DOHH2 (cell line): ENCODE results near the gene GNRHR.
"Not testable (repeated sequence)": the region's sequence is repeated elsewhere in the genome, so short reads cannot be mapped to it uniquely, and the experiment has no call there.

ENCODE experiments used
- H3F3A ChIP-seq: fragments of 200-600 bp; sonication (generic), shearing (Covaris generic); 2 replicates; pipeline ENCODE4 v1.6.0; 2016; ENCODE audit warnings: antibody characterized with exemption, mild to moderate bottlenecking; ENCODE audit not compliant: control insufficient read depth, insufficient read depth
- H3K27ac ChIP-seq: fragments of 200-600 bp; sonication (generic); 2 replicates; pipeline ENCODE4 v1.5.1; 2014; ENCODE audit warnings: low read depth, mild to moderate bottlenecking, low read length, moderate library complexity
- H3K27me3 ChIP-seq: fragments of 200-600 bp; sonication (generic); 2 replicates; pipeline ENCODE4 v1.6.1; 2014; ENCODE audit warnings: mild to moderate bottlenecking, low read length, mixed read lengths; ENCODE audit not compliant: control insufficient read depth
- H3K36me3 ChIP-seq: fragments of 200-600 bp; sonication (generic); 2 replicates; pipeline ENCODE4 v1.6.1; 2014; ENCODE audit warnings: mild to moderate bottlenecking, low read length, moderate library complexity, mixed read lengths; ENCODE audit not compliant: control insufficient read depth
- H3K4me1 ChIP-seq: fragments of 200-600 bp; sonication (generic); 2 replicates; pipeline ENCODE4 v1.6.1; 2014; ENCODE audit warnings: mild to moderate bottlenecking, low read length, mixed read lengths; ENCODE audit not compliant: control insufficient read depth
- H3K4me2 ChIP-seq: fragments of 200-600 bp; sonication (generic); 2 replicates; pipeline ENCODE4 v1.6.0; 2014; ENCODE audit warnings: mild to moderate bottlenecking, low read length, moderate library complexity
- H3K4me3 ChIP-seq: fragments of 200-600 bp; sonication (generic); 2 replicates; pipeline ENCODE4 v1.5.1; 2014; ENCODE audit warnings: mild to moderate bottlenecking, low read length, mixed read lengths
- H3K79me2 ChIP-seq: fragments of 200-600 bp; sonication (generic); 2 replicates; pipeline ENCODE4 v1.6.1; 2014; ENCODE audit warnings: mild to moderate bottlenecking, low read length, mixed read lengths; ENCODE audit not compliant: control insufficient read depth
- H3K9me2 ChIP-seq: fragments of 200-600 bp; sonication (generic); replicated peaks from 2 replicates; pipeline ENCODE4 v1.6.1; 2014; ENCODE audit warnings: mild to moderate bottlenecking, low read length, mixed read lengths; ENCODE audit not compliant: control insufficient read depth
- H3K9me3 ChIP-seq: fragments of 200-600 bp; sonication (generic); 2 replicates; pipeline ENCODE4 v1.6.1; 2014; ENCODE audit warnings: antibody characterized with exemption, low read length, mixed read lengths; ENCODE audit not compliant: control insufficient read depth, insufficient read depth
- H4K20me1 ChIP-seq: fragments of 200-600 bp; sonication (generic); 2 replicates; pipeline ENCODE4 v1.6.0; 2014; ENCODE audit warnings: low read depth, mild to moderate bottlenecking, antibody characterized with exemption, low read length, moderate library complexity; ENCODE audit not compliant: control insufficient read depth, insufficient read depth
- EZH2phosphoT487 ChIP-seq: fragments of 200-600 bp; sonication (generic); IDR thresholded peaks from 2 replicates; pipeline ENCODE4 v1.6.1; 2017; ENCODE audit warnings: borderline replicate concordance, mild to moderate bottlenecking, antibody characterized with exemption, low read length, moderate library complexity, mixed read lengths
- TF ChIP-seq, protein P1 (sequence below): fragments of 200-600 bp; sonication (generic); IDR thresholded peaks from one replicate; pipeline ENCODE4 v1.5.1; 2014; ENCODE audit warnings: antibody characterized with exemption, mild to moderate bottlenecking, low read depth, low read length; ENCODE audit not compliant: poor library complexity, severe bottlenecking

The GNRHR gene

DNA sequence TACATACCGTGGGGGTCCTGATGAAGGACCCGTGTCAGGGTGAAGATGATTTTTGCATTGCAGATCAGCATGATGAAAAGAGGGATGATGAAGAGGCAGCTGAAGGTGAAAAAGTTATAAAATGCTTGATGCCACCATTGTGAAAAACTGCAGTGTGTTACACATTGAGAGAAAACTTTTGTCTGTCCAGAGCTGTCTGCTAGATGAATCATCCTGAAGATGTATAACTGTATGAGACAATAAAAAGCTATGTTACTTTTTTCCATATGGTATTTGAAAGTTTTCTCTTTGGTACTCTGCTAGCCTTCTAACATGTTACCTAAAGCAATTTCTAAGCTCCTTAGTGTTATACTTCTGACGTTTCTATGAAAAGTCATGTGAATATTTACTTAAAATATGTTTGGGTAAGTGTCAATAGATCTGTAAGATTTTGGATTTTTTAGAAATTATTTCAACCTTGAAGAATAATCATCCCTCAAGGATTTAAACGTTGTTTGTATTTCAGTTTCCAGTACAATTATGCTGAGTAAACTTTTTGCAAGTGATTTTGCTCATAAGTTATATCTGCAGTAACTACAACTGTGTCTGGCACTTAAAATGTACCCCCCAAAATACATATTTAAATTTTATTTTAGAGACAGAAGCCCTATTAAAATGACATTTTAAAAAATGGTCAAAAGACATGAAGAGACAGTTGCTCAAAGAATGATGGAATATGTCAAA lies 9.5 kb downstream of the GNRHR start:
- H3K36me3 ChIP-seq, result no peaks in the 10 kb centered on the region
- H3K27ac ChIP-seq, result no peak overlapping the region
- H3K4me3 ChIP-seq, result no peak overlapping the region
- no peaks in the 10 kb centered on the region for H3K4me1 ChIP-seq
- no peaks in the 10 kb centered on the region for H3K9me3 ChIP-seq
- H4K20me1 ChIP-seq, result no peaks in the 10 kb centered on the region
- H3K27me3 ChIP-seq, result no peaks in the 10 kb centered on the region
- no peaks in the 10 kb centered on the region for H3F3A ChIP-seq
- no peaks in the 10 kb centered on the region for H3K9me2 ChIP-seq
- H3K79me2 ChIP-seq, result no peaks in the 10 kb centered on the region
- no peak for TF ChIP-seq EZH2phosphoT487
- TF ChIP-seq, protein P1, sequence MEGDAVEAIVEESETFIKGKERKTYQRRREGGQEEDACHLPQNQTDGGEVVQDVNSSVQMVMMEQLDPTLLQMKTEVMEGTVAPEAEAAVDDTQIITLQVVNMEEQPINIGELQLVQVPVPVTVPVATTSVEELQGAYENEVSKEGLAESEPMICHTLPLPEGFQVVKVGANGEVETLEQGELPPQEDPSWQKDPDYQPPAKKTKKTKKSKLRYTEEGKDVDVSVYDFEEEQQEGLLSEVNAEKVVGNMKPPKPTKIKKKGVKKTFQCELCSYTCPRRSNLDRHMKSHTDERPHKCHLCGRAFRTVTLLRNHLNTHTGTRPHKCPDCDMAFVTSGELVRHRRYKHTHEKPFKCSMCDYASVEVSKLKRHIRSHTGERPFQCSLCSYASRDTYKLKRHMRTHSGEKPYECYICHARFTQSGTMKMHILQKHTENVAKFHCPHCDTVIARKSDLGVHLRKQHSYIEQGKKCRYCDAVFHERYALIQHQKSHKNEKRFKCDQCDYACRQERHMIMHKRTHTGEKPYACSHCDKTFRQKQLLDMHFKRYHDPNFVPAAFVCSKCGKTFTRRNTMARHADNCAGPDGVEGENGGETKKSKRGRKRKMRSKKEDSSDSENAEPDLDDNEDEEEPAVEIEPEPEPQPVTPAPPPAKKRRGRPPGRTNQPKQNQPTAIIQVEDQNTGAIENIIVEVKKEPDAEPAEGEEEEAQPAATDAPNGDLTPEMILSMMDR, result no peak
- H3K4me2 ChIP-seq, result no peak overlapping the region

DNA sequence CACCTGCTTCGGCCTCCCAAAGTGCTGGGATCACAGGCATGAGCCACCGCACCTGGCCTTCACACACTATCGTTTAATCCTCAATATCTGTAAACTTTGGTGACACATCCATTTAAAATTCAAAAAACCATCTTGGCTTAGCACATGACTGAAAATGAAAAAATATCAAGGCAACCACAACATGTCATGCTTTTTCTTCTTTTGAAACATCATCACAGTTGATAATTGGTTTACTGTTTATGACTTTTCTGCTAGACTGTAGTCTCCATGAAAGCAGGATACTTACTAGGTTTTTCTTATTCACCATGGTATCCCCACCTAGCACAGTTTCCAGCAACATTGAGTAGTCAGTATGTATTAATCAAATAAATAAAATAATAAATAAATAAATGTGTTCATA lies 11.0 kb downstream of the GNRHR start:
- no peaks in the 10 kb centered on the region for H3K36me3 ChIP-seq
- H3F3A ChIP-seq, result no peaks in the 10 kb centered on the region
- no peaks in the 10 kb centered on the region for H3K27me3 ChIP-seq
- H3K27ac ChIP-seq, result no peak overlapping the region
- H4K20me1 ChIP-seq, result no peaks in the 10 kb centered on the region
- H3K9me2 ChIP-seq, result no peaks in the 10 kb centered on the region
- no peak overlapping the region for H3K4me2 ChIP-seq
- TF ChIP-seq, protein P1, result no peak
- no peak for TF ChIP-seq EZH2phosphoT487
- no peak overlapping the region for H3K4me3 ChIP-seq
- no peaks in the 10 kb centered on the region for H3K9me3 ChIP-seq
- H3K79me2 ChIP-seq, result no peaks in the 10 kb centered on the region
- no peaks in the 10 kb centered on the region for H3K4me1 ChIP-seq

DNA sequence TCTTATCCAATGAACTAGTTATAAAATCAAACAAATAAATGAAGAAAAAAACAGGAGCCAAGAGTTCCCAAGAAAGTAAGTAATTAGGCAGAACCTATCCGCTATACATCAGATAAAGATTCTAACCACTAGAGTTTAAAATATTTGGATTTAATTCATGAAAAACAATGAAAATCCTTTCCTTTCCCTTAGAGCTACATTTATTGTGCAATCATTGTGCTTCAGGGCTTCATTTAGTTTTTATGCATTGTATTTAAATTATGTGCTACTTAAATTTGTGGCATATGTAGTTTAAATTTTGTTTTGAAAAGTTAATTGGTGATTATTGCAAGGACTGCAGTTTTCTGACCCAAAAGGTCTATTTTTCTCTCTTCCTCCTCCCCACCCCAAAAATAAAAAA lies 17.9 kb downstream of the GNRHR start:
- TF ChIP-seq EZH2phosphoT487, result no peak
- no peak overlapping the region for H3K27ac ChIP-seq
- no peaks in the 10 kb centered on the region for H3F3A ChIP-seq
- H3K9me2 ChIP-seq, result no peaks in the 10 kb centered on the region
- H3K9me3 ChIP-seq, result no peaks in the 10 kb centered on the region
- no peaks in the 10 kb centered on the region for H4K20me1 ChIP-seq
- no peak overlapping the region for H3K4me3 ChIP-seq
- no peaks in the 10 kb centered on the region for H3K4me1 ChIP-seq
- no peaks in the 10 kb centered on the region for H3K27me3 ChIP-seq
- no peak overlapping the region for H3K4me2 ChIP-seq
- H3K36me3 ChIP-seq, result no peaks in the 10 kb centered on the region
- H3K79me2 ChIP-seq, result no peaks in the 10 kb centered on the region

DNA sequence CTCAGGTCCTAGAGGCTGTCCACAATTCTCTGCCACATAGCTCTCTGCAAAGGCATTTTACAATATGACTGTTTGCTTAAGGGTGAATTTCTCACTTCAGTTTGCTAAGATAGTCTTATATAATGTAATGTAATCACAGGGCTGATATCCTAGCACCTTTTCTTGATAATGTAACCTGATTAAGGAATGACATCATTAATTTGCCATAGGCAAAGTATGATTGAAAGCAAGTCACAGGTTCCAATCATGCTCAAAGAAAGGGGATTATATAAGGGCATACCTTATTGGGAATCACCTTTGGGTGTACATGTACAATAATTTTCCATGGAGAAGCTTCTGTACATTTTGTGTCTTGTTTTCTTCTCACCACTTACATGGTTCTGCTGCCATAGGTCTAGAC lies 18.9 kb downstream of the GNRHR start:
- H3K4me2 ChIP-seq, result no peak overlapping the region
- H3K4me1 ChIP-seq, result no peaks in the 10 kb centered on the region
- H3K27ac ChIP-seq, result no peak overlapping the region
- no peak overlapping the region for H3K4me3 ChIP-seq
- H3K36me3 ChIP-seq, result no peaks in the 10 kb centered on the region
- no peaks in the 10 kb centered on the region for H3K9me2 ChIP-seq
- H3K79me2 ChIP-seq, result no peaks in the 10 kb centered on the region
- H3F3A ChIP-seq, result no peaks in the 10 kb centered on the region
- no peaks in the 10 kb centered on the region for H3K9me3 ChIP-seq
- TF ChIP-seq, protein P1, result no peak
- TF ChIP-seq EZH2phosphoT487, result no peak
- no peaks in the 10 kb centered on the region for H4K20me1 ChIP-seq
- H3K27me3 ChIP-seq, result no peaks in the 10 kb centered on the region

DNA sequence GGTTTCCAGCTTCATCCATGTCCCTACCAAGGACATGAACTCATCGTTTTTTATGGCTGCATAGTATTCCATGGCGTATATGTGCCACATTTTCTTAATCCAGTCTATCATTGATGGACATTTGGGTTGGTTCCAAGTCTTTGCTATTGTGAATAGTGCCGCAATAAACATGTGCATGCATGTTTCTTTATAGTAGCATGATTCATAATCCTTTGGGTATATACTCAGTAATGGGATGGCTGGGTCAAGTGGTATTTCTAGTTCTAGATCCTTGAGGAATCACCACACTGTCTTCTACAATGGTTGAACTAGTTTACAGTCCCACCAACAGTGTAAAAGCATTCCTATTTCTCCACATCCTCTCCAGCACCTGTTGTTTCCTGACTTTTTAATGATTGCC lies 23.7 kb downstream of the GNRHR start:
- H3K27ac ChIP-seq, H4K20me1 ChIP-seq, H3K4me3 ChIP-seq, H3K36me3 ChIP-seq, H3K4me1 ChIP-seq, H3K79me2 ChIP-seq, H3K4me2 ChIP-seq, H3F3A ChIP-seq, H3K9me2 ChIP-seq, H3K27me3 ChIP-seq, H3K9me3 ChIP-seq: not testable (repeated sequence)
